K562 (cell line): ENCODE results near the gene ZSCAN5C. TPM values are rescaled to one million over a fixed set of nuclear protein-coding genes. Genes with fewer than 3 reads are reported as not detected.

Source experiments
- ATAC-seq: fragments of 200-7000 bp; cut with Tn5 transposase; 3 replicates; pipeline ENCODE4 v1.9.1; 2020; ENCODE audit warnings: moderate library complexity
- BruUV-seq: library from RNA; stranded (reverse); fragments of 400-500 nt; replicated peaks from 2 replicates; lab custom pipeline; 2021; lab: Mats Ljungman, UMichigan
- CTCF ChIA-PET: fragments of 300-600 bp; formaldehyde crosslinking; extraction: SDS; loops from one replicate; lab custom pipeline; 2021; ENCODE audit warnings: low intra/inter-chr PET ratio; lab: Yijun Ruan, JAX
- POLR2A ChIA-PET: fragments of 300-600, 350-650 bp; sonication (Branson Sonifier 250); formaldehyde crosslinking; extraction: SDS; loops from one replicate; lab custom pipeline; 2021; ENCODE audit warnings: antibody characterized with exemption, inconsistent platforms; lab: Yijun Ruan, JAX
- DNase-seq, 4 experiments: peaks; one replicate each; pipeline versions ENCODE4 v3.0.0 to v3.0.0-alpha.2; 2011 to 2018; ENCODE audit warnings: low spot score in 3 of 4, mixed read lengths in 3 of 4; ENCODE audit errors: extremely low read depth in 1 of 4
- FAIRE-seq: peaks from 2 replicates; lab custom pipeline; 2011; peaks lifted over from hg19 to GRCh38; lab: Jason Lieb, UNC
- H2AFZ ChIP-seq: 2 replicates; pipeline ENCODE4 v1.6.0; 2011; ENCODE audit warnings: low read depth, low read length, control low read depth, inconsistent platforms
- H3K27ac ChIP-seq: fragments of 200-600 bp; 3 replicates; pipeline ENCODE4 v1.8.0; 2011; ENCODE audit warnings: low read depth, mild to moderate bottlenecking, control low read depth, inconsistent platforms, low read length, moderate library complexity, mixed read lengths; ENCODE audit errors: extremely low read depth
- H3K27me3 ChIP-seq, 2 experiments: fragments of 300-600 bp in 1 of 2; 2 replicates in 1 of 2; 3 replicates in 1 of 2; pipeline versions ENCODE4 v1.6.0 to v1.8.0; 2011; ENCODE audit warnings: inconsistent platforms in 2 of 2, low read length in 2 of 2, mild to moderate bottlenecking in 1 of 2, mixed read lengths in 1 of 2, moderate library complexity in 1 of 2; ENCODE audit not compliant: control insufficient read depth in 2 of 2, insufficient read depth in 2 of 2
- H3K36me3 ChIP-seq: fragments of 300-600 bp; 3 replicates; pipeline ENCODE4 v1.8.0; 2011; ENCODE audit warnings: mild to moderate bottlenecking, low read length, inconsistent platforms; ENCODE audit not compliant: control insufficient read depth, insufficient read depth
- H3K4me1 ChIP-seq, 2 experiments: fragments of 200-600 bp in 1 of 2; replicated peaks in 1 of 2; 2 replicates in 1 of 2; 3 replicates in 1 of 2; pipeline versions ENCODE4 v1.5.1 to v1.8.0; 2011; ENCODE audit warnings: inconsistent platforms in 2 of 2, low read length in 2 of 2, mild to moderate bottlenecking in 1 of 2, mixed read lengths in 1 of 2, moderate library complexity in 1 of 2; ENCODE audit not compliant: control insufficient read depth in 2 of 2, insufficient read depth in 2 of 2
- H3K4me2 ChIP-seq: 2 replicates; pipeline ENCODE4 v1.6.1; 2011; ENCODE audit warnings: low read length, control low read depth, inconsistent platforms, mixed read lengths; ENCODE audit not compliant: insufficient read depth
- H3K4me3 ChIP-seq: fragments of 200-600 bp; sonication (generic), shearing (Covaris generic); 2 replicates; pipeline ENCODE4 v1.5.1; 2016; ENCODE audit warnings: control low read depth, inconsistent platforms
- H3K79me2 ChIP-seq: fragments of 200-600 bp; 3 replicates; pipeline ENCODE4 v1.8.0; 2011; ENCODE audit warnings: low read length, inconsistent platforms; ENCODE audit not compliant: control insufficient read depth, insufficient read depth
- H3K9ac ChIP-seq, 2 experiments: 2 replicates each; pipeline versions ENCODE4 v1.6.0 to v1.6.1; 2011; ENCODE audit warnings: low read depth in 2 of 2, low read length in 2 of 2, control low read depth in 1 of 2, inconsistent platforms in 1 of 2, mild to moderate bottlenecking in 1 of 2, mixed read lengths in 1 of 2; ENCODE audit not compliant: insufficient read depth in 1 of 2
- H3K9me1 ChIP-seq: one replicate; pipeline ENCODE4 v1.6.0; 2011; ENCODE audit warnings: inconsistent platforms, mild to moderate bottlenecking, low read length, moderate library complexity; ENCODE audit not compliant: control insufficient read depth, insufficient read depth
- H3K9me3 ChIP-seq: replicated peaks from 2 replicates; pipeline ENCODE4 v1.5.1; 2011; ENCODE audit warnings: low read depth, low read length, inconsistent platforms; ENCODE audit not compliant: control insufficient read depth, insufficient read depth
- H4K20me1 ChIP-seq: replicated peaks from 2 replicates; pipeline ENCODE4 v1.6.1; 2011; ENCODE audit warnings: low read length, inconsistent platforms, mixed read lengths; ENCODE audit not compliant: control insufficient read depth, insufficient read depth
- FOXM1 ChIP-seq, 2 experiments: fragments of 450-650 bp in 1 of 2; sonication (generic) in 1 of 2; formaldehyde crosslinking in 1 of 2; IDR thresholded peaks; 2 replicates each; pipeline versions ENCODE4 v1.6.1 to v1.9.0; 2017 to 2022; ENCODE audit warnings: low read depth in 2 of 2, mild to moderate bottlenecking in 2 of 2, missing genetic modification reagents in 1 of 2, moderate library complexity in 1 of 2
- WGBS: fragments of 100-300 bp; shearing (Covaris generic); methylation state at CpG from one replicate; pipeline ENCODE4 v1.1.6; 2016; ENCODE audit warnings: low coverage, mixed read lengths; ENCODE audit not compliant: insufficient coverage; ENCODE audit errors: missing lambda C conversion rate; 5-methylcytosine and 5-hydroxymethylcytosine counted together
- in situ Hi-C: fragments of 300-500 bp; cut with MboI; formaldehyde crosslinking; loops from 4 replicates; pipeline ENCODE4 v1.15.0; 2018; ENCODE audit warnings: inconsistent platforms, mixed read lengths
- intact Hi-C: fragments of 100-400 bp; cut with micrococcal nuclease; formaldehyde crosslinking; loops from 2 replicates; pipeline ENCODE4 v1.14.2; 2022
- polyA plus RNA-seq, 8 experiments: library from polyadenylated mRNA; depleted of rRNA in 4 of 8; stranded (reverse) in 5 of 8; unstranded in 3 of 8; fragments of >200 nt; fragmentation: Nextera tagmentation in 2 of 8; fragmentation: Illumina TruSeq in 1 of 8; extraction: Ambion mirVana in 2 of 8; extraction: Trizol in 1 of 8; gene quantifications; 2 replicates each; pipeline versions ENCODE4 v1.2.1 to v1.2.3, GENCODE V29; 2011 to 2014; ENCODE audit warnings: inconsistent platforms in 1 of 8, missing spikeins in 1 of 8
- total RNA-seq, 7 experiments: library from RNA; depleted of rRNA in 6 of 7; stranded (reverse); fragments of >200 nt in 6 of 7; fragmentation: Illumina TruSeq in 2 of 7; extraction: Trizol in 2 of 7; gene quantifications; 2 replicates each; pipeline versions ENCODE4 v1.2.1 to v1.2.3, GENCODE V29; 2011 to 2021; ENCODE audit warnings: low replicate concordance in 1 of 7
- TF ChIP-seq, protein P1 (sequence below), 3 experiments: IDR thresholded peaks in 2 of 3; conservative IDR thresholded peaks in 1 of 3; 2 replicates each; pipeline ENCODE4 v1.5.1; 2011 to 2012; ENCODE audit warnings: low read length in 3 of 3, mild to moderate bottlenecking in 3 of 3, control low read depth in 2 of 3, improper control_type of control experiment in 1 of 3, inconsistent platforms in 1 of 3, low read depth in 1 of 3, mixed read lengths in 1 of 3, moderate library complexity in 1 of 3; ENCODE audit not compliant: insufficient read depth in 2 of 3
- TF ChIP-seq, protein P2 (sequence below): fragments of 250-450 bp; sonication (Bioruptor Pico); IDR thresholded peaks from 2 replicates; pipeline ENCODE4 v1.8.0; 2022; ENCODE audit warnings: moderate library complexity, mild to moderate bottlenecking, inconsistent platforms
- TF ChIP-seq, protein P3 (sequence below): IDR thresholded peaks from 2 replicates; pipeline ENCODE4 v1.6.1; 2011; ENCODE audit warnings: borderline replicate concordance, low read depth, mild to moderate bottlenecking, moderate library complexity, low read length; ENCODE audit not compliant: insufficient read depth, poor library complexity, severe bottlenecking

The ZSCAN5C gene
- total and polyA plus RNA-seq, 9 of the 15 experiments (the other 6 are each of a cell fraction or from before 2014, with no cell fraction given), result 0.07 TPM; not detected in 8

DNA sequence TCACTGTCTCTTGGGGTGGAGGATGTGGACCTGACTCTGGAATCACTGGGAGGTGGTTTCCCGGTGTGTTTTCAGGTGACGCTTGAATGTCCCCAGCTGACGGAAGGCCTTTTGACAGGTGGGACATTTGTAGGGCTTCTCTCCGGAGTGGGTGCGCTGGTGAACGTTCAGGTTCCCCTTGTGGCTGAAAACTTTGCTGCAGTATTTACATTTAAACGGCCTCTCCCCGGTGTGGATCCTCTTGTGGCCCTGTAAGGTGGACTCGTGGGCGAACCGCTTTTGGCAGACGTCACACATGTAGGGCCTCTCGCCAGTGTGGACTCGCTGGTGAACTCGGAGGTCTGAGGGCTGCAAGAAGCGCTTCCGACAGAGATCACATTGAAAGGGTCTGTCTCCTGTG lies 12.3 kb upstream of the ZSCAN5C start:
- Histone ChIP-seq H3K4me2 (no peak overlapping the region), H3K9ac (peak overlapping the region in 1 of 2 experiments; percentile 23; a peak in 1 of 4 replicates), H3K27ac (no peak overlapping the region), H3K36me3 (no peaks in the 10 kb centered on the region), H3K79me2 (no peaks in the 10 kb centered on the region), H4K20me1 (no peaks in the 10 kb centered on the region), H3K27me3 (no peaks in the 10 kb centered on the region; a peak in 1 of 5 replicates), H3K4me3 (no peak overlapping the region), H2AFZ (peak overlapping the region; percentile 67), H3K9me3 (no peaks in the 10 kb centered on the region), H3K4me1 (peaks cover 3 to 9% of the 10 kb centered on the region in 2 experiments; a peak in 4 of 5 replicates), H3K9me1 (no peaks in the 10 kb centered on the region)
- intact Hi-C loops (no loop called here), in situ Hi-C loops (no loop called here)
- POLR2A ChIA-PET, result interaction anchor here (1.1 kb wide), 1 partner anchor 8 kb away, joined by 3 read pairs; no protein-coding TSS in a partner anchor
- DNase-seq, result peak in 2 of 4 experiments; percentile 39 to 41
- WGBS, result 31% methylated on average over 17 of the region's 17 CpGs
- peak; percentile 78 for ATAC-seq
- CTCF ChIA-PET, result no interaction called here
- no TSS peak for BruUV-seq
- TF ChIP-seq, protein P1, sequence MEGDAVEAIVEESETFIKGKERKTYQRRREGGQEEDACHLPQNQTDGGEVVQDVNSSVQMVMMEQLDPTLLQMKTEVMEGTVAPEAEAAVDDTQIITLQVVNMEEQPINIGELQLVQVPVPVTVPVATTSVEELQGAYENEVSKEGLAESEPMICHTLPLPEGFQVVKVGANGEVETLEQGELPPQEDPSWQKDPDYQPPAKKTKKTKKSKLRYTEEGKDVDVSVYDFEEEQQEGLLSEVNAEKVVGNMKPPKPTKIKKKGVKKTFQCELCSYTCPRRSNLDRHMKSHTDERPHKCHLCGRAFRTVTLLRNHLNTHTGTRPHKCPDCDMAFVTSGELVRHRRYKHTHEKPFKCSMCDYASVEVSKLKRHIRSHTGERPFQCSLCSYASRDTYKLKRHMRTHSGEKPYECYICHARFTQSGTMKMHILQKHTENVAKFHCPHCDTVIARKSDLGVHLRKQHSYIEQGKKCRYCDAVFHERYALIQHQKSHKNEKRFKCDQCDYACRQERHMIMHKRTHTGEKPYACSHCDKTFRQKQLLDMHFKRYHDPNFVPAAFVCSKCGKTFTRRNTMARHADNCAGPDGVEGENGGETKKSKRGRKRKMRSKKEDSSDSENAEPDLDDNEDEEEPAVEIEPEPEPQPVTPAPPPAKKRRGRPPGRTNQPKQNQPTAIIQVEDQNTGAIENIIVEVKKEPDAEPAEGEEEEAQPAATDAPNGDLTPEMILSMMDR (IDR thresholded peaks at IDR 0.05 in 2 of 3, conservative IDR thresholded peaks at IDR 0.05 in 1 of 3; ENCODE audit: insufficient read depth in 2 of 3, low read depth in 1 of 3, low read length in 3 of 3), result peak; percentile 39 to 61 (median 53)
- TF ChIP-seq FOXM1 (IDR thresholded peaks at IDR 0.05; ENCODE audit: low read depth), result 0 out of 2 replicates have a peak, but pooled peaks have one; percentile 41
- TF ChIP-seq FOXM1 (CRISPR knock-in tag; IDR thresholded peaks at IDR 0.05; ENCODE audit: low read depth), result no peak
- TF ChIP-seq, protein P2, sequence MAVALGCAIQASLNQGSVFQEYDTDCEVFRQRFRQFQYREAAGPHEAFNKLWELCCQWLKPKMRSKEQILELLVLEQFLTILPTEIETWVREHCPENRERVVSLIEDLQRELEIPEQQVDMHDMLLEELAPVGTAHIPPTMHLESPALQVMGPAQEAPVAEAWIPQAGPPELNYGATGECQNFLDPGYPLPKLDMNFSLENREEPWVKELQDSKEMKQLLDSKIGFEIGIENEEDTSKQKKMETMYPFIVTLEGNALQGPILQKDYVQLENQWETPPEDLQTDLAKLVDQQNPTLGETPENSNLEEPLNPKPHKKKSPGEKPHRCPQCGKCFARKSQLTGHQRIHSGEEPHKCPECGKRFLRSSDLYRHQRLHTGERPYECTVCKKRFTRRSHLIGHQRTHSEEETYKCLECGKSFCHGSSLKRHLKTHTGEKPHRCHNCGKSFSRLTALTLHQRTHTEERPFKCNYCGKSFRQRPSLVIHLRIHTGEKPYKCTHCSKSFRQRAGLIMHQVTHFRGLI (CRISPR knock-in tag), result no peak
- TF ChIP-seq, protein P3, sequence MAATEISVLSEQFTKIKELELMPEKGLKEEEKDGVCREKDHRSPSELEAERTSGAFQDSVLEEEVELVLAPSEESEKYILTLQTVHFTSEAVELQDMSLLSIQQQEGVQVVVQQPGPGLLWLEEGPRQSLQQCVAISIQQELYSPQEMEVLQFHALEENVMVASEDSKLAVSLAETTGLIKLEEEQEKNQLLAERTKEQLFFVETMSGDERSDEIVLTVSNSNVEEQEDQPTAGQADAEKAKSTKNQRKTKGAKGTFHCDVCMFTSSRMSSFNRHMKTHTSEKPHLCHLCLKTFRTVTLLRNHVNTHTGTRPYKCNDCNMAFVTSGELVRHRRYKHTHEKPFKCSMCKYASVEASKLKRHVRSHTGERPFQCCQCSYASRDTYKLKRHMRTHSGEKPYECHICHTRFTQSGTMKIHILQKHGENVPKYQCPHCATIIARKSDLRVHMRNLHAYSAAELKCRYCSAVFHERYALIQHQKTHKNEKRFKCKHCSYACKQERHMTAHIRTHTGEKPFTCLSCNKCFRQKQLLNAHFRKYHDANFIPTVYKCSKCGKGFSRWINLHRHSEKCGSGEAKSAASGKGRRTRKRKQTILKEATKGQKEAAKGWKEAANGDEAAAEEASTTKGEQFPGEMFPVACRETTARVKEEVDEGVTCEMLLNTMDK, result peak; percentile 5
- FAIRE-seq, result peak; percentile 58
